NCI-H69 (cell line): ENCODE measurements around the gene TCAF2.
"Not testable (repeated sequence)": the region's sequence is repeated elsewhere in the genome, so short reads cannot be mapped to it uniquely, and the experiment has no call there.

Experiments
- DNase-seq: peaks from one replicate; lab custom pipeline; 2025; lab: John Stamatoyannopoulos, UW

Gene TCAF2

DNA sequence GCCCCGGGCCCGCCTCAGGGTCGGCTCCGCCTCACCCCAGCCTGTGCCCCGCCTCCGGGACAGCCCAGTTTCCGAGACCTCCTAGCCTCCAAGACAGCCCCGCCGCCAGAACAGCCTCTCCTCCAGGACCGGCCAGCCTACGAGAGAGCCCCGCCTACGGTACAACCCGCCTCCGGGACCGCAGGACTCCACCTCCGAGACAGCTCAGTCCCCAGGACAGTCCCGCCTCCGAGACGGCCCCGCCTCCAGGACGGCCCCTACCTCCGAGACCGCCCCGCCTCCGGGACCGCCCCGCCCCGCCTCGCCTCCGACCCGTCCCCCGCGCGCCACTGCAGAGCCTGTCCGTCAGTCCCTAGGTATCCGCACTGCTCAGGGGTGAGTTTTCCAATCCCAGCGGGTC lies at the start of gene TCAF2:
TSS of gene TCAF2 (plus strand) at position 329 of the 400 bp plus-strand sequence.
- DNase-seq = not testable (repeated sequence)

DNA sequence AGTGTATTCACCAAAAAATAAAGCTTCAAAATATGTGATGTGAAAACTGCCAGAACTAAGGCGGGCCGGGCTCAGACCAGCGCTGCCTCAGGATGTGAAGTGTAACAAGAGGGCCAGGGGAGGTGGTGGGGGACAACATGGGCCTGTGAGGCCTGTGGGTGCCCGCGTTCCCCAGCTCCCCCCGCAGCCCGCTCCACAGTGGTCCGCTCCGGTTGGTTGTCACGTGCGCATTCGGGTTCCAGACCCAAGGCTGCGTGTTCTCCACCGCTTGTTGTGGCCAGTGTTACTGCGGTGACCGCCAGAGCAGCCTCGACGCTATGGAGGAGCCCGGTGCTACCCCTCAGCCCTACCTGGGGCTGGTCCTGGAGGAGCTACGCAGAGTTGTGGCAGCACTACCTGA lies 49.3 kb upstream of the TCAF2 start, which contains the start of gene CTAGE15:
TSS of gene CTAGE15 (plus strand) at position 301 of the 400 bp plus-strand sequence. CDS start at position 318, 17 bp downstream.
- not testable (repeated sequence) for DNase-seq

DNA sequence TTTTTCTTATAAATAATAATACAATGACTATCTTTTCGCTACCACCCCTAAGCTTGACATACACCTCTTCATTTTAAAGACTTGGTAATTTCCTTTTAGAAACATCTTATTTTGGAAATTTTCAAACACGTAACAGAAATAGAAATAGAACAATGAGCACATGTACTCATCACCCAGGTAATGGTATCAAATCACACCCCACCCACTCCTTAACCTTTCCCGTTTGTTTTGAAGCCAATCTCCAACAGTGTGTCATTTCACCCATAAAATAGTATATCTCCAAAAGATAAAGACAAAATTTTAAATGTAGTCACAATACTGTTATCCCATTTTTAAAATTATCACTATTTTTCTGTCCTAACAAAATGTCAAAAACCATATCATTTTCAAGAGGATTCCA lies 32.6 kb upstream of the TCAF2 start:
- not testable (repeated sequence) for DNase-seq

DNA sequence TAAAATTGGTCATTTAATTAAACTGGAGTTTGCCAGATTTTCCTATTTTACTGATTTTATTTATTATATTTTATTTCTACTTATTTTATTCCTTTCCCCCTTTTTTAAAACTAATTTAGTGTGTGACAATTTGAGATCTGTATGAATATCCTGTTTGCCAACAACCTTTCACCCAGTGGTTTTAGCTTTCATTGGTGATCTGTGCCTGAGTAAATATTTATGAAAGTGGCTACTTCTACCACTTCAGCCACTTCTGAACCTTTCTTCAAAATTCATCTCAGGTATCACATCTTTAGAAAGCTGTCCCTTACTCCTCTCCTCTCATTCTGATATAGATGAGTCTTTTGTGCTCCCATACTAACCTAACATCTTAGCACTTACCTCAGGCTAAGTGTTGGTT lies 30.9 kb upstream of the TCAF2 start:
- DNase-seq = not testable (repeated sequence)

DNA sequence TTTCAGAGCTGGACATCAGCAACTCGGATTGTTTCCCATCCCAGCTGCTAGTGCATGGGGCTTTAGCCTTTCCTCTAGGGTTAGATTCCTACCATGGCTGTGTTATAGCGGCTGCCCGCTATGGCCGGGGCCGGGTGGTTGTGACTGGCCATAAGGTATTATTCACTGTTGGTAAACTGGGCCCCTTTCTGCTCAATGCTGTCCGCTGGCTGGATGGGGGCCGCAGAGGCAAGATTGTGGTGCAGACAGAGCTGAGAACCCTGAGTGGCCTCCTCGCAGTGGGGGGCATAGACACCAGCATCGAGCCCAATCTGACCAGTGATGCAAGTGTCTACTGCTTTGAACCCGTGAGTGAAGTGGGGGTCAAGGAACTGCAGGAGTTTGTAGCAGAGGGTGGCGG lies 22.7 kb upstream of the TCAF2 start:
- not testable (repeated sequence) for DNase-seq

DNA sequence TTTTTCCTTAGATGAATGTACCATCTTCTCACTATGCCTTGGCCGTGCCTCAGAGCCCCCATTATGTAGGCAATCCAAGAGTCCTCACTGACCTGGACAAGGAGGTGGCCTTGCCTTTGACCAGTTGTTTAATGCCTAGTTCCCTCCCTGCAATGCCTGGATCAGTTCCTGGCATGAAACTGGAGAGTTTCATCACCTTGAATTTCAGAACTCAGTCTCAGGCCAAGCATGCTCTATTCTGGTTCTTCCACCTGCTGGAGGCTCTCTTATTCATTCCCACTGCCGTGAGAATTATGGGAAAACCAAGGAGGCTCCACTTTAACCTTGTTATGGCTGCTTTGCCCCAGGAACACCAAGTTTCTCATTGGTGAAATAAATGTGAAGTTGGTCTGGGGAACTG lies 17.2 kb upstream of the TCAF2 start:
- DNase-seq = not testable (repeated sequence)

DNA sequence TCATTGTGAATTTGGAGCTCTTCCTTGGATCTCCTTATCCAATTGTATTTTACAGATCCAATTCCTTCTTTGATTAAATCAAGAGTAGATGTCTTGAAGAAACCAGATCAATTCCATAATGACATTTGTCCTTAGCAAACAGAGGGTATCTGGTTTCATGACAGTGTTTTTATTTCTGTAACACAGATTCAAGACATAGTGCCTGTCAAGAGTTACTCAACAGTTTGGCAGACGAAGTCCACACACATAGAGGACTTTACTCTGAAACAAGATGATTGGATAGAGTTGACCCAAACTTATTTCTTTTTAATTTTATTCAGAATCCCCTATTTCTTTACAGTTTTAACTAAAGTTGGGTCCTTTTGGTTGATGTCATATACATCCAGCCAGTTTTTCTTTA lies 14.7 kb upstream of the TCAF2 start:
- DNase-seq = not testable (repeated sequence)

DNA sequence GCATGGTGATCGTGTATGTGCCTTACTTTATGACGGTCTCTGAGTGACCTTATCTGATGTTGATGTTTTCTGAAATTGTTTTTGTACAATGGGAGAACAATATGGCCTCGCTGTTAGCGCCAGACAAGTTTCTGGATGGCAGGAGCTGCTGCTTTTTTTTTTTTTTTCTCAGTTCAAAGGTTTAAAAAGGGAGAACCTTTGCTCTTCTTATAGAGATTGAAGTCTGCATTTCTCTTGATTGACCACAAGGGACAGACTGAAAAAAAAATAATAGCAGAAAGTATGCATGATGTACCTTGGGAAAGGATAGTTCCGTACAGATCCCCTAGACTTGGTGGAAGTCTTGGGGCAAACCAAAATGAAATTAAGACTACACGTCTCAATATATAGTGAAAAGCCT lies 5.2 kb upstream of the TCAF2 start:
- DNase-seq = not testable (repeated sequence)

DNA sequence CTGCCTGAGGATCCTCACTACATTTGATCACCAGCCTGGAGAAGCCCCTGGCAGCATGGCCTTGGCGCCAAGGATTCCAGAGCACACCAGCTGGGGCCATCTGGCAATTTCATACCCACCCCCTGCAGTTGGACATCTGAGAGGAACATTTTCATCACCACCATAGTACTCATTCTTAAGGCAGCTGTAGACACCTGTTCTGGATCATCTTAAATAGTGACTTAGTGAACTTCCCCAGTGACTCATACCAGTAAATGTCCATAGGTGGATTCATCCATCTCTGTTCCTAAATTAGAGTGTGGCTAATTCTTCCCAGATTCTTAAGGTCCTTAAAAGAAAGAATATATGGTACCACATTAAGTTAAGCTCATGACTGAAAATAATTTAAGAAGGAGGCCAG lies 3.6 kb upstream of the TCAF2 start:
- not testable (repeated sequence) for DNase-seq

DNA sequence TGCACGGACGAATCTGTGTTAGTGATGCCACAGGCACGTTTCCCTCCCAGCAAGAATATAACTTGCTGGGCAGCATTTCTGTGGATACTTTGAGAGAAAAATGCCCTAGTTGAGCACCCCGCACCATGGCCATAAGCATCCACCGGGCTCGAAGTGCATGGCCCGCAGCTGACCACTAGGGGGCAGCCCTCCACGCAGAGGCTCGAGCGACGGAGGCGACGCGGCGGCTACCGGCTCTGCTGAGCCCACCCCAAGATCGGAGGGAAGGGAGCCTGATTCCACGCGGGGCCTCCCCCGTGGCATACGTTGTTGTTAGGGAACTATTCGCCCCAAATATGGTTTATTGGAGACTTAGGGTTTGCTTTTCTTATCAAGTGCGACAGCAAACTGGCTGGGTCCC lies 716 bp upstream of the TCAF2 start:
- not testable (repeated sequence) for DNase-seq

DNA sequence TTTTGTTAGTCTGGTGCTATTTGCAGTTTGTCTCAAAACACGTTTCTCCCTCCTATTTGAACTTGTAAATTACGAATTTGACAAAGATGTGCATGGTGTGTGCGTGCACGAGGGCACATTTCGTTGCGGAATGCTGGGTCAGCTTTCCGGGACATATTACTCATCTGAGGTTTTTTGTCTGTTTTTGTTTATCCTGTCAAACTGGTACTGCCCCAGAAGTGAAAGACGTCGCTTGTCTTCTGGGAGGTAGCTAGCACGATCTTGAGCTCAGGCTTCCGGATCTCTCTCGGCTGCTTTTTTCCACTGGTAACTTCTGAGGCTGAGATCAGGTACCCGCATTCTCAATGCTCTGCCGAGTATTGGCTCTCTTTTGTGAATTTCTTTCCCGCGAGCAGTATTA lies 401 bp downstream of the TCAF2 start:
- not testable (repeated sequence) for DNase-seq

DNA sequence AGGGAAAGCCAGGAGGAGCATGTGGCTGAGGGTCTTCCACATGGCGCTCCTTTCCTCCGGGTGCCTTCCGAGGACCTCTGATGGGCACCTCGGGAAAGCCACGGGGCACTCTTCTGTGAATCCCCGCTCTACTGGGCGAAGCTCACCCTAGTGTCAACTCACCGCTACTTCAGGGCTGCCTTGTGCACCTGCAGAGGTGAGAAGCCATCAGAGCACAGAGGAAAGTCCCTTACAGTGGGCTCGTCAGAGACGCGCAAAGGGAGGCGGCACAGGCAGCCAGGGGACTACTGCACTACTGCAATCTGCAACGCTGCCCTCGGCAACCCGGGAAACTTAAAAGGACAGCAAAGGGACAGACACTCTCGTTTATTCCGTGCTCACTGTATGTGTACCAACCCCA lies 1.4 kb downstream of the TCAF2 start:
- DNase-seq = not testable (repeated sequence)

DNA sequence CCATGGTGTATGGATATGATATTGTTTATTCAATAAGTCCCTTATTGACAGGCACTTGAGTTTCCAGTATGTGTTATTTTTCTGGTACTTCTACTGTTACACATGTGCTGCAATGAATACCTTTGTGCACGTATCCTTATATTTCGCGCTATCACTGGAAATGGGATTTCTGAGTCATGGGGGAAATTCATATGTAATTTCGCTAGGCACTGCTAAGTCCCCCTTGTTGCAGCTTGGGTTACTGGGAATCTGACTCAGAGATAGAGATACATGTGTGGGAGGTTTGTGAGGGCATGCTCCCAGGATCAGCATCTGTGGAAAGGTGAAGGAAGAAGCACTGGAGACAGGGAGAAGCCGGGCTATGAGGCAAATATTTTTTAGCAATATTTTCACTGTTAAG lies 9.9 kb downstream of the TCAF2 start:
- not testable (repeated sequence) for DNase-seq

DNA sequence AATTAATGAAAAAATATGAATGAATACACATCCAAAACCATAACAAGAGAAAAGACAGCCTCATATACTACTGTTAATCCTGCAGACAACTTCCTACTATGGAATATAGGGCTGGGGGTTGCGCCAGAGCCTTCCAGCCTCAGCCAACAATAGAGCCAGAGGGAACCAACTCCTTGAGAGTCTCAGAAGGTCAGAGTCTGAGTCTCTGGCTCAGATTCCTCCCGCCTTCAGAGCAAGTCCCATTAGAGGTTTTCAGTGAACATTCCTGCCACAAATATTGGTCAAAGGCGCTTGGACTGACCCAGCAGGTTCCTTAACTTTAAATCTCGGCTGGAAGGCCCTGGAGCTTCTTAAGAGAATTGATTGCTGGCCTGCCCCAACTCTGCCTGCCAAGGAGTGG lies 11.7 kb downstream of the TCAF2 start:
- not testable (repeated sequence) for DNase-seq

DNA sequence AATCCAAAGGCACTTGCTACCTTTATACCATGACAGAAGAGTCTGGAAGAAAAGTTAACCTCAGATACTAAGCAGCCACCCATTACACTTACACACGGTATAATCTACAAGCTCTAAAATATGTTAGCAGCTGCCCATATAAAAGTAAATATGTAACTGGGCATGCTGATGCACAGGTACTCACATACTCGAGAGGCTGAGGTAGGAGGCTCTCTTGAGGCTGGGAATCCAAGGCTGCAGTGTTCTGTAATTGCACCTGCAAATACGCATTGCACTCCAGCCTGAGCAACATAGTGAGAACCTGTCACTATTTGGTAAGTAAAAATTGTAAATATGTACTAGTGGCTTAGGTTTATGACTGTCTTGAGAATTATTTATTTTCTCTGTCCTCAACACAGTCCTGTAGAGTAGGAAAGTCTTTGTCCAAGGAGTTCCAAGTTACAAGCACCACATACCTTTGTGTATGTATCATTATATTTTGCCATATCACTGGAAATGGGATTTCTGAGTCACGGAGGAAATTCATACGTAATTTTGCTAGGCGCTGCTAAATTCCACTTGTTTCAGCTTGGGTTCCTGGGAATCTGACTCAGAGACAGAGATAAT lies 12.3 kb downstream of the TCAF2 start:
- not testable (repeated sequence) for DNase-seq

DNA sequence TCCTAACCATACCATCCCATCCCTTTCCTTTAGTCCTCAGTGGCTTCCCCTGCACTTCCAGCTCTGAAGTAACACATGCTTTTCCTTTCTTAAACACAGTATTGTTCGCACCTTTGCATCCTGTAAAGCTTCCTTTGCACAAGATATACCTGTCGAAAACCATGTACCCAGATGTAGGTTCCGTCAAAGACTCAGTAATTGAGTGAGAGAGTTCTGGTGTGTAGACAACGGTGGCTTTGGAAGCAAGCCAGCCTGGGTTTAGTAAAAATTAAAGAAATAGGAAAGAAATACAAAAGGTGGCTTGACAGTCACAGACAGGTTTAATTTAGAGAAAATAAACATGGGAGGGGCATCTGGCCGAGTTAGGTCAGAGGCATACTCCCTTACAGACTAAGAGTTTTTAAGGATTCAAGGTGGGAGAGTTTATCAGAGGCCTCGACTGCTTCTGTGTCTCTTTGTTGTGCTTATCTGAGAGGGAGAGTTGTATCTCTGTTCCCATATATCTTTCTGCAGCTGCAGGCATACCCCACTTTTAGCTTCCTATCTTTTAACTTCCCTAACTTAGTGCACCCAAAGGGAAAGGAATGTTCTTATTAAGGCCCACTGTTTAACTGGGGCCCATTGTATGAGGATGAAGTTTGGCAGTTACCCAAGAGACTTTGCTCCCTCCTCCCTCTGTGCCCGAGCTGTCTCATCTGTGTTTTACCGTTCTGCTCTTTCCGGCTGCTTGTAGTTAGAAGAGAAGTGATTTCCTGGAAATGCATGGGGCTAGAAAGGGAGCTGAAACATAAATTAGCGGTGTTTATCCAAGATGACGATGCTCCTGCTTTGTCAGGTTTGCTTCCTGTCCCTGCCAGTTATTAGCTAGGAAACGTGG lies 14.8 kb downstream of the TCAF2 start:
- DNase-seq = not testable (repeated sequence)

DNA sequence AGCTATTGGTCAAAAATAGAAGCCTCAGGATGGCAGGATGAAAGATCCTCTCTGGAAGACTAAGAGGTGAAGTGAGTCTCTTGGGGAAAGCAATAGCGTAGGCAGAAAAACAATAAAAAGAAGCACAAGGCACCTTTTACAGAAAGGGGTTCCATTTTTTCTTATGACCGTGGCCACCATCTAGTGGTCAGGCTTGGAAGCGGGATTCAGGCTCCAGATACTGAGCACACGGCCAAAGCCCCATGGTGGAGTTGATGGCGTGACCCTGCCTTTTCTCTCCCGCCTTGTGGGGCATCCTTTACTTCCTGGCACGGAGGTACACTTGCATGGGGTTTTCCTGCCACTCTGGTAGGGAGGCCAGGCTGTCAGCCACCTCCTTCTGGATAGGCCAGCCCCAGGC lies 18.6 kb downstream of the TCAF2 start:
- not testable (repeated sequence) for DNase-seq

DNA sequence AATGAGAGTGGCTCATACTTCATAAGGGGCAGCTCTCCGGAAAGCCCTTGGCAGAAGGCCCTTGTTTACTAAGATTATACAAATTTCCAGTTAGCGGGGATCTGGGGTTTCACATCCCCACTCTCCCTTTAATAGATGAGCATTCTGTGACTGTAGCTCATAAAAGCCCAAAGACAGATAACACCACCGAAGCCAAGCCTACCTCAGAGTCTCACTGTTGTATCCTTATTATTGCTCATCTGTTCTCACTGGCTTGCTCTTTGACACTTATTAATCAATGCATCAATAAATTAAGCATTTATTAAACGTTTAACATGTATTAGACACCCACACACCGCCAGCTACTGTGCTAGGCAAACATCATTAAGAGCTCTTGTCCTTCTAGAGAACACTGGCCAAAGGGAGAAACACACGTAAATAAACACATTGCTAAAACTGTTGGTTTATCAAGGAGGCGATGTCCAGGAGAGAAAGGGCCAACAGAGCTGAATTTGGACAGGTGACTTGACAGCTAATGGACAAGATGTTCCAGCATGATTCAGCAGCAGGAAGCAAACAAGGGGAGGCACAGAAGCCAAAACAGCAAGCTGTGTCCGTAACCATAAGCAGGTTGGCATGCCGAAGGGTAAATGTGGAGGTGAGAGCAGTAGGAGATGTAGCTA lies 19.9 kb downstream of the TCAF2 start:
- not testable (repeated sequence) for DNase-seq

DNA sequence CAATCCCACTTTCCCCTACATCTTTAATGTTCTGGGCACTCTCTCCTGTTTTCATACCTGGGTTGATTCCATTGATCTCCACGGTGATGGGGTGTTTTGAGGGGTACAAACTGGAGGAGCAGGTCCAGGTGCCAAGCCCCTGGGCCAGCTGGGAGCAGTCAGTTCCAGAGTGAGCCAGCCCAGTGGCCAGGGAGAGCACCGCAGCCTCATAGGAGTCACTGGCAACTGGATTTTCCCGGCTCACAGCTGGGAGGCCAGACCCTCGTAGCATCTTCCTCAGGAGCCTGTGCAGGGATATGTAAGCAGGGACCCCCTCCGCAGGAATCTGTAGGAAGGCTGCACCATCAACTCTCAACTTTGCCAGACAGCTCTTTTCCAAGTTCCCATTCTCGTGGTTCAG lies 25.8 kb downstream of the TCAF2 start:
- not testable (repeated sequence) for DNase-seq

DNA sequence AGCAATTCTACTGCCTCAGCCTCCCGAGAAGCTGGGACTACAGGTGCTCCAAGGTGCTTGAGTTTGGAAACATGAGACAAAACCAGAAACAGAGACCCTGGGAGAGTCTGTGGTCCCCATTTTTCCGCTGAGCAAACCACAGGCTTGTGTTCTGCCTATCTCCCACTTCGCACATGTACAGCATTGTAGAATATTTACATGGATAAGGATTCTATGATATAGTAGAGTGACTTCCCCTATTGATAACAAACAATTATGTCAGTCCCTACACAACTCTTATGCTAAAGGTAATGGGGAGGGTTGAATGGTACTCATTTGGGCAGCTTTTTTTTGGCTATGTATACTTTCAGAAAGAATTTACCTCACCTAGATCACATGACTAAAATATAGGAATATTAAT lies 29.1 kb downstream of the TCAF2 start:
- not testable (repeated sequence) for DNase-seq

DNA sequence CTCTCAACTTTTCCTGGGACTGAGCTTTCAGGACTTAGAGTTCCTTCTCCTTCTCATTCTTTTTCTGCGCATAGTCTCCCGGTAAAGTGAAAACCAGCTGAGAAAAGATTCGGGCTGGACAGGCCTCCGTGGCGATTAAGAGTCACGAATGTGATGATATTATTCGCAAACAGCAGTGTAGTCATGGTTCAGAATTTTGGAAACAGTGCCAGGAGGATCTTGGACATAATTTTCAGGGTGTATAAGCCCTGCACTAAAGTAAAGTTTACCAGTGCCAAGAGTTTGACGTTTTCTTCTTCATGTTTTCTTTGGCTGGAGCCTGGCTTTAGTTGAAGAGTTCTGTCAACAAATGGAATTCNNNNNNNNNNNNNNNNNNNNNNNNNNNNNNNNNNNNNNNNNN lies 29.7 kb downstream of the TCAF2 start:
- not testable (repeated sequence) for DNase-seq
